Endothelial cell of umbilical vein (primary cell): Measurements from ENCODE around the gene CDC5L. TPM values are rescaled to one million over a fixed set of nuclear protein-coding genes. Genes with fewer than 3 reads are reported as not detected.

Source experiments
- BruUV-seq: library from RNA; stranded (reverse); fragments of 400-500 nt; replicated peaks from 2 replicates; lab custom pipeline; 2021; lab: Mats Ljungman, UMichigan
- CTCF ChIA-PET: fragments of 300-600, 350-600 bp; sonication (Branson Sonifier 250); formaldehyde crosslinking; loops from one replicate; lab custom pipeline; 2021; ENCODE audit warnings: antibody characterized with exemption, inconsistent platforms; lab: Charles Lee
- POLR2A ChIA-PET: fragments of 300-600, 350-600 bp; sonication (Branson Sonifier 250); formaldehyde crosslinking; loops from one replicate; lab custom pipeline; 2021; ENCODE audit warnings: antibody characterized with exemption, inconsistent platforms; lab: Charles Lee
- DNase-seq: peaks from one replicate; pipeline ENCODE4 v3.0.0-alpha.2; 2011; ENCODE audit warnings: low read depth, low spot score
- FAIRE-seq: peaks from 2 replicates; lab custom pipeline; 2011; peaks lifted over from hg19 to GRCh38; lab: Jason Lieb, UNC
- H2AFZ ChIP-seq: 2 replicates; pipeline ENCODE4 v1.6.0; 2012; ENCODE audit warnings: low read depth, low read length, control low read depth, inconsistent platforms
- H3K27ac ChIP-seq: 2 replicates; pipeline ENCODE4 v1.5.1; 2011; ENCODE audit warnings: low read depth, mild to moderate bottlenecking, control low read depth, low read length, moderate library complexity; ENCODE audit not compliant: insufficient read depth
- H3K27me3 ChIP-seq, 2 experiments: 2 replicates each; pipeline versions ENCODE4 v1.6.0 to v1.6.1; 2011; ENCODE audit warnings: low read length in 2 of 2, mixed read lengths in 1 of 2; ENCODE audit not compliant: control insufficient read depth in 2 of 2, insufficient read depth in 2 of 2
- H3K36me3 ChIP-seq, 2 experiments: 2 replicates in 1 of 2; 3 replicates in 1 of 2; pipeline ENCODE4 v1.5.1; 2011; ENCODE audit warnings: low read length in 2 of 2, mild to moderate bottlenecking in 1 of 2, moderate library complexity in 1 of 2; ENCODE audit not compliant: control insufficient read depth in 2 of 2, insufficient read depth in 2 of 2; ENCODE audit errors: extremely low read depth in 1 of 2
- H3K4me1 ChIP-seq: 3 replicates; pipeline ENCODE4 v1.5.1; 2011; ENCODE audit warnings: mild to moderate bottlenecking, low read length; ENCODE audit not compliant: control insufficient read depth, insufficient read depth; ENCODE audit errors: extremely low read depth
- H3K4me2 ChIP-seq: 2 replicates; pipeline ENCODE4 v1.6.1; 2011; ENCODE audit warnings: low read length, control low read depth, mixed read lengths; ENCODE audit not compliant: insufficient read depth
- H3K4me3 ChIP-seq, 3 experiments: fragments of 200-600 bp in 1 of 3; sonication (generic), shearing (Covaris generic) in 1 of 3; replicated peaks in 1 of 3; 2 replicates each; pipeline ENCODE4 v1.5.1; 2011 to 2016; ENCODE audit warnings: control low read depth in 3 of 3, low read length in 3 of 3, mild to moderate bottlenecking in 2 of 3, inconsistent platforms in 1 of 3, low read depth in 1 of 3, moderate library complexity in 1 of 3; ENCODE audit not compliant: insufficient read depth in 1 of 3
- H3K79me2 ChIP-seq: 2 replicates; pipeline ENCODE4 v1.6.0; 2012; ENCODE audit warnings: low read length, inconsistent platforms; ENCODE audit not compliant: control insufficient read depth, insufficient read depth
- H3K9ac ChIP-seq: replicated peaks from 2 replicates; pipeline ENCODE3; 2011; ENCODE audit warnings: low read length, control low read depth; ENCODE audit not compliant: insufficient read depth; ENCODE audit errors: extremely low read depth
- H3K9me1 ChIP-seq: replicated peaks from 3 replicates; pipeline ENCODE4 v1.6.0; 2011; ENCODE audit warnings: mild to moderate bottlenecking, low read length; ENCODE audit not compliant: control insufficient read depth, insufficient read depth; ENCODE audit errors: extremely low read depth
- H3K9me3 ChIP-seq: replicated peaks from 2 replicates; pipeline ENCODE4 v1.5.1; 2012; ENCODE audit warnings: low read length, inconsistent platforms; ENCODE audit not compliant: control insufficient read depth, insufficient read depth
- H4K20me1 ChIP-seq: replicated peaks from 2 replicates; pipeline ENCODE3; 2011; ENCODE audit warnings: mild to moderate bottlenecking, low read length; ENCODE audit not compliant: control insufficient read depth, insufficient read depth; ENCODE audit errors: extremely low read depth
- EZH2 ChIP-seq: IDR thresholded peaks from 2 replicates; pipeline ENCODE4 v1.6.1; 2012; ENCODE audit warnings: borderline replicate concordance, low read depth, mild to moderate bottlenecking, moderate library complexity, low read length, inconsistent platforms; ENCODE audit not compliant: severe bottlenecking
- FOS ChIP-seq: IDR thresholded peaks from 2 replicates; pipeline ENCODE4 v1.6.1; 2011; ENCODE audit warnings: mild to moderate bottlenecking, low read length, moderate library complexity, borderline replicate concordance; ENCODE audit not compliant: insufficient read depth
- GATA2 ChIP-seq: IDR thresholded peaks from 2 replicates; pipeline ENCODE4 v1.7.0; 2011; ENCODE audit warnings: low read depth, mild to moderate bottlenecking, moderate library complexity, mixed read lengths, low read length; ENCODE audit not compliant: insufficient read length, insufficient read depth
- JUN ChIP-seq: IDR thresholded peaks from 2 replicates; pipeline ENCODE4 v1.6.1; 2011; ENCODE audit warnings: borderline replicate concordance, low read depth; ENCODE audit not compliant: insufficient read length, insufficient read depth
- MYC ChIP-seq: IDR thresholded peaks from one replicate; pipeline ENCODE4 v1.6.1; 2011; ENCODE audit warnings: mild to moderate bottlenecking, low read depth, low read length
- POLR2A ChIP-seq: IDR thresholded peaks from 2 replicates; pipeline ENCODE4 v1.6.1; 2012; ENCODE audit warnings: low read depth, mild to moderate bottlenecking, control low read depth, low read length
- POLR2AphosphoS5 ChIP-seq: IDR thresholded peaks from 2 replicates; pipeline ENCODE4 v1.6.1; 2012; ENCODE audit warnings: low read depth, mild to moderate bottlenecking, control low read depth, low read length, moderate library complexity; ENCODE audit not compliant: insufficient read depth
- dilution Hi-C: fragments of 300-500 bp; cut with MboI; formaldehyde crosslinking; loops from one replicate; pipeline ENCODE4 v1.15.0; 2019; ENCODE audit warnings: low sequenced_read_pairs; ENCODE audit not compliant: extremely low pct_ligation_motif_present
- intact Hi-C: fragments of 100-400 bp; cut with micrococcal nuclease; formaldehyde crosslinking; loops from one replicate; pipeline ENCODE4 v1.10.0; 2022
- polyA plus RNA-seq, 4 experiments: library from polyadenylated mRNA; depleted of rRNA in 3 of 4; stranded (reverse) in 3 of 4; unstranded in 1 of 4; fragments of >200 nt; gene quantifications; 2 replicates each; pipeline versions ENCODE4 v1.2.1 to v1.2.3, GENCODE V29; 2011 to 2012; ENCODE audit warnings: missing spikeins in 1 of 4
- total RNA-seq: library from RNA; stranded (reverse); gene quantifications from 2 replicates; pipeline ENCODE4 v1.2.3, GENCODE V29; 2021
- TF ChIP-seq, protein P1 (sequence below), 2 donors: IDR thresholded peaks; 1 replicate in 1 of 2; 2 replicates in 1 of 2; pipeline ENCODE4 v1.5.1; 2011; ENCODE audit warnings: low read length in 2 of 2, mild to moderate bottlenecking in 2 of 2, moderate library complexity in 2 of 2, control low read depth in 1 of 2, inconsistent platforms in 1 of 2, low read depth in 1 of 2; ENCODE audit not compliant: insufficient read depth in 1 of 2; ENCODE audit errors: extremely low read depth in 1 of 2
- TF ChIP-seq, protein P2 (sequence below): IDR thresholded peaks from 2 replicates; pipeline ENCODE4 v1.6.1; 2011; ENCODE audit not compliant: insufficient read depth, insufficient read length

CDC5L gene
- total and polyA plus RNA-seq, 2 donors (not counting 3 experiments of a cell fraction or from before 2014, with no cell fraction given), result 6.9 to 24.6 TPM

DNA sequence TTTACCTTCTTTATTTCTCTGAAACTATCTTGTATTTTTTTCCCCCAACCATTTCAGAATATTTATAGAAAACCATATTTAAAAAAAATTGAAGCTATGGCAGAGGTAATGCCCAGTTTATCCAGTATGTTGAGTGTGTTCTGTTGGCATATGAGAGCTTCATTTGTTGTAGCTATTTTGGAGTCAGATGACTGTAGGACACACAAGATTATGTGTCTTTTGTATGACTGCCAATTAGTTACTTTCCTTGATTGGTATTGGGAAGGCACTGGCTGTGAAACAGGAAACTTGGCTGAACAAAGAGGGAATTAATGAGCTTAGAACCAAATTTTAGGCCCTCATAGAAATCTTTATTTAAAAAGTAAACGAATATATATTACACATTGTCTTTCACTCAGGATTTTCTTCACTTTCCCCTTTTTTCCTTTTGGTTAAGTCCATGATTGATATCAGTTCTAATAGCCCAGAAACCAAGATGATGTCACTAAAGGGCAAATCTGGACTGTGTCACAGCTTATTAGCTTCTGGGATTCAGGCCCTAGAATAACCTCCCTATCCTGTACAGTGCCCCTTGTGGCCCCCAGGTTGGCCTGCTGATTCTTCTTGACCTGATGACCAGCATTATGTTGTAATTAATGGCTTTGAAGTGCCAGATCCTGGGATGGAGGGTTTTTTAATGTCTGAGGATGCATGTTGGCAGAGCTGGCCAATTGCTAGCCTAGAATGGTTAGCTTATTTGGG, 10.1 kb downstream of the CDC5L start:
- TF ChIP-seq POLR2A (no peak), EZH2 (no peak), MYC (no peak), GATA2 (no peak), JUN (no peak), POLR2AphosphoS5 (no peak), FOS (no peak)
- TF ChIP-seq, protein P1, sequence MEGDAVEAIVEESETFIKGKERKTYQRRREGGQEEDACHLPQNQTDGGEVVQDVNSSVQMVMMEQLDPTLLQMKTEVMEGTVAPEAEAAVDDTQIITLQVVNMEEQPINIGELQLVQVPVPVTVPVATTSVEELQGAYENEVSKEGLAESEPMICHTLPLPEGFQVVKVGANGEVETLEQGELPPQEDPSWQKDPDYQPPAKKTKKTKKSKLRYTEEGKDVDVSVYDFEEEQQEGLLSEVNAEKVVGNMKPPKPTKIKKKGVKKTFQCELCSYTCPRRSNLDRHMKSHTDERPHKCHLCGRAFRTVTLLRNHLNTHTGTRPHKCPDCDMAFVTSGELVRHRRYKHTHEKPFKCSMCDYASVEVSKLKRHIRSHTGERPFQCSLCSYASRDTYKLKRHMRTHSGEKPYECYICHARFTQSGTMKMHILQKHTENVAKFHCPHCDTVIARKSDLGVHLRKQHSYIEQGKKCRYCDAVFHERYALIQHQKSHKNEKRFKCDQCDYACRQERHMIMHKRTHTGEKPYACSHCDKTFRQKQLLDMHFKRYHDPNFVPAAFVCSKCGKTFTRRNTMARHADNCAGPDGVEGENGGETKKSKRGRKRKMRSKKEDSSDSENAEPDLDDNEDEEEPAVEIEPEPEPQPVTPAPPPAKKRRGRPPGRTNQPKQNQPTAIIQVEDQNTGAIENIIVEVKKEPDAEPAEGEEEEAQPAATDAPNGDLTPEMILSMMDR (IDR thresholded peaks at IDR 0.05; ENCODE audit: extremely low read depth in 1 of 2, insufficient read depth in 1 of 2, low read depth in 1 of 2, low read length in 2 of 2), result no peak
- TF ChIP-seq, protein P2, sequence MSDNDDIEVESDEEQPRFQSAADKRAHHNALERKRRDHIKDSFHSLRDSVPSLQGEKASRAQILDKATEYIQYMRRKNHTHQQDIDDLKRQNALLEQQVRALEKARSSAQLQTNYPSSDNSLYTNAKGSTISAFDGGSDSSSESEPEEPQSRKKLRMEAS, result no peak
- peaks cover 15% of the 10 kb centered on the region for H3K79me2 ChIP-seq
- no TSS peak for BruUV-seq
- intact Hi-C loops, result no loop called here
- no peak overlapping the region for H3K4me3 ChIP-seq
- no peak overlapping the region for H3K4me2 ChIP-seq
- peaks cover 23 to 37% of the 10 kb centered on the region in 2 experiments for H3K36me3 ChIP-seq
- POLR2A ChIA-PET, result no interaction called here
- H3K27ac ChIP-seq, result no peak overlapping the region
- H3K4me1 ChIP-seq, result peaks cover 7% of the 10 kb centered on the region
- no peaks in the 10 kb centered on the region for H3K9me3 ChIP-seq
- no peak for FAIRE-seq
- no peaks in the 10 kb centered on the region for H3K9me1 ChIP-seq
- no peaks in the 10 kb centered on the region for H4K20me1 ChIP-seq
- no peak overlapping the region for H3K9ac ChIP-seq
- H2AFZ ChIP-seq, result no peak overlapping the region
- DNase-seq, result no peak
- dilution Hi-C loops, result no loop called here
- H3K27me3 ChIP-seq, result no peaks in the 10 kb centered on the region
- CTCF ChIA-PET, result interaction anchor here (1.3 to 1.9 kb wide), 2 partner anchors 10 to 11 kb away, joined by 3 to 8 read pairs; partner anchors contain the start of gene CDC5L
